ENCODE data around the gene TENM4. TPM values are rescaled to one million over a fixed set of nuclear protein-coding genes. Genes with fewer than 3 reads are reported as not detected.
"Not testable (repeated sequence)": the region's sequence is repeated elsewhere in the genome, so short reads cannot be mapped to it uniquely, and the experiment has no call there.

The TENM4 gene
- total RNA-seq, 1 experiment from 2014 or later, result not detected

- no peak for DNase-seq (ENCODE audit: low spot score)
Measured at GRCh38 chr11:78612721-78613377, 828.0 kb downstream of the TENM4 start.

GRCh38 chr11:78609321-78609720 is 831.5 kb downstream of the TENM4 start:
- DNase-seq (ENCODE audit: low spot score), result not testable (repeated sequence)

- no peak for DNase-seq (ENCODE audit: low spot score)
Measured at GRCh38 chr11:78607696-78608095, 833.1 kb downstream of the TENM4 start.

GRCh38 chr11:78606667-78607066 is 834.2 kb downstream of the TENM4 start:
- DNase-seq (ENCODE audit: low spot score), result peak; percentile 25

GRCh38 chr11:78605296-78605695 is 835.5 kb downstream of the TENM4 start:
- DNase-seq (ENCODE audit: low spot score), result no peak

GRCh38 chr11:78603792-78604191 is 837.0 kb downstream of the TENM4 start:
- no peak for DNase-seq (ENCODE audit: low spot score)

Small RNA genes within 50 kb of the gene (small RNA-seq; reads per million reads assigned to genes)
- not detected for gene MIR5579
- not detected for gene MIR708
